ENCODE results near the gene ZNF521.

ZNF521 gene

DNA sequence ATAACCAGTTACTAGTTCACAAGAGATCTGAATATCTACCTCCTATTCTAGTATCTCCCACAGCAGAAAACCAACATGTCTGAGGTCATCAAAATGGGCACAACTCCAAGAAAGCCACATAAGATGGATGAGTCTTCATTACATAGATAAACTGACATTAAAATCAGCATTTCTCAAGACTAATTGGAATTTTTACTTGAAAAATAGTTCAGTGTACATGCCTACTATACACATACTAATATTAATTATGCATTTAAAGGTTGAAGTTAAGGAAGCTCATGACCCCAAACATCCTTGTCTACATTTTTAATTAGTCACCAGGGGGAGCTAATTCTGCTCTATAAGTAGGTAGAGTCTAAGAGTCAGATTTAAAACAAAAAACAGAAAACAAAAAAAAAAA is 41.9 kb downstream of the ZNF521 start:
- no peak overlapping the region for H3K4me3 ChIP-seq (ENCODE audit: low read length)
- DNase-seq (ENCODE audit: low read depth) = peak; percentile 29
- TF ChIP-seq, protein P1, sequence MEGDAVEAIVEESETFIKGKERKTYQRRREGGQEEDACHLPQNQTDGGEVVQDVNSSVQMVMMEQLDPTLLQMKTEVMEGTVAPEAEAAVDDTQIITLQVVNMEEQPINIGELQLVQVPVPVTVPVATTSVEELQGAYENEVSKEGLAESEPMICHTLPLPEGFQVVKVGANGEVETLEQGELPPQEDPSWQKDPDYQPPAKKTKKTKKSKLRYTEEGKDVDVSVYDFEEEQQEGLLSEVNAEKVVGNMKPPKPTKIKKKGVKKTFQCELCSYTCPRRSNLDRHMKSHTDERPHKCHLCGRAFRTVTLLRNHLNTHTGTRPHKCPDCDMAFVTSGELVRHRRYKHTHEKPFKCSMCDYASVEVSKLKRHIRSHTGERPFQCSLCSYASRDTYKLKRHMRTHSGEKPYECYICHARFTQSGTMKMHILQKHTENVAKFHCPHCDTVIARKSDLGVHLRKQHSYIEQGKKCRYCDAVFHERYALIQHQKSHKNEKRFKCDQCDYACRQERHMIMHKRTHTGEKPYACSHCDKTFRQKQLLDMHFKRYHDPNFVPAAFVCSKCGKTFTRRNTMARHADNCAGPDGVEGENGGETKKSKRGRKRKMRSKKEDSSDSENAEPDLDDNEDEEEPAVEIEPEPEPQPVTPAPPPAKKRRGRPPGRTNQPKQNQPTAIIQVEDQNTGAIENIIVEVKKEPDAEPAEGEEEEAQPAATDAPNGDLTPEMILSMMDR (IDR thresholded peaks at IDR 0.05; ENCODE audit: insufficient read depth, low read depth, low read length, missing control alignments) = no peak

DNA sequence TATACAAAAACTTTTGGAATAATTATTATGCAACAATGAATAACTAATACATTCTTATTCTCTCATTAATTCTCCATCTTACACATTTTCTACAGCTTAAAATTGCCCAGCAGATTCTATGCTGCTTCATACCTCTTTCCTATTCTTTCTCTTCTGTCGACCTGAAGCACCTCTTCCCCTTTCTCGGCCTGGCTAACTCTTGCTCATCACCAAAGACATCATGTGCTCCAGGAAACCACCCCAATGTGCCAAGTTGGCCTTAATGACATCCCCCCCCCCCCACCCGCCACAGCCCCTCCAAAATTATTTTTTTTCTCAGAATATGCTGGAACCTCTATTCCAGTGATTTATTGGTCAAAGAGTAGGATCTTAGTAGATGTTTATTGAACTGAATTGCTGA is 43.6 kb downstream of the ZNF521 start:
- DNase-seq (ENCODE audit: low read depth) = no peak
- H3K4me3 ChIP-seq (ENCODE audit: low read length) = no peak overlapping the region
- TF ChIP-seq, protein P1 (IDR thresholded peaks at IDR 0.05; ENCODE audit: insufficient read depth, low read depth, low read length, missing control alignments) = no peak

DNA sequence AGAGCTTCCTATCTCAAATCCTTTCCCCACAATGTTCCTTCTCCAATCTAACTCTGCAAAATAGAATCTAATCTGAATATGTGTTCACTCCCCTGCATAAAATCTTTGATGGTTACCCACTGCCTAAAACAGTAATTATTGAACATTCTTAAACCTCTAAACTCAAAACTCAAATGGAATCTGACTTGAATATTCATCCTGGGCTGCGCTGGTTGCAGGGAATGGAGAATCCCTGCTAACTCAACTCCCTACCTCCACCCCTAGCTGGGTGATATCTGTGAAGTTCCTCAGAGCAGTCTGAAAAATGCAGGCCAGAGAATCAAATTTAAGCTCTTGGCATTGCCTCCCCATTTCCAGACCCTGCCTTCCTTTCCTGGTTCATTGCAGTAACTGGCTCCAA is 44.8 kb downstream of the ZNF521 start:
- H3K4me3 ChIP-seq (ENCODE audit: low read length) = no peak overlapping the region
- TF ChIP-seq, protein P1 (IDR thresholded peaks at IDR 0.05; ENCODE audit: insufficient read depth, low read depth, low read length, missing control alignments) = no peak
- DNase-seq (ENCODE audit: low read depth) = no peak

DNA sequence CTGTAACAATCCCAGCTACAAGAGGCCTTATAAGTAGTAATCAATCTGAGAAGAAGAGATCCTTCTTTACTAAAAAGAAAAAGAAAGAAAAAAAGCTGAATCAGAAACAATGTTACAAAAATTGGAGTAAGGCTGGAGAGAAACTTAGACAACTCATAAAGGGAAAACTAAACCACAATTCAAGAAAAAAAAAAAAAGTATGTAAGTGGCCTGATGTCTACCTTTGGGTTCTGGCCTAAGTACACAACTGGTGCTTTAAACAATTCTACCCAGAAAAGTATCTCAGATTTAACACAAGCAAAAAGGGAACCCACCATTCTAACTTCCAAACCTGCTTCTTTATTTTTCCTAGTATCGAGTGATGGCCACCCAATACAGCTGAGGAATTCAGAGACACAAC is 45.3 kb downstream of the ZNF521 start:
- H3K4me3 ChIP-seq (ENCODE audit: low read length) = no peak overlapping the region
- TF ChIP-seq, protein P1 (IDR thresholded peaks at IDR 0.05; ENCODE audit: insufficient read depth, low read depth, low read length, missing control alignments) = no peak
- no peak for DNase-seq (ENCODE audit: low read depth)

DNA sequence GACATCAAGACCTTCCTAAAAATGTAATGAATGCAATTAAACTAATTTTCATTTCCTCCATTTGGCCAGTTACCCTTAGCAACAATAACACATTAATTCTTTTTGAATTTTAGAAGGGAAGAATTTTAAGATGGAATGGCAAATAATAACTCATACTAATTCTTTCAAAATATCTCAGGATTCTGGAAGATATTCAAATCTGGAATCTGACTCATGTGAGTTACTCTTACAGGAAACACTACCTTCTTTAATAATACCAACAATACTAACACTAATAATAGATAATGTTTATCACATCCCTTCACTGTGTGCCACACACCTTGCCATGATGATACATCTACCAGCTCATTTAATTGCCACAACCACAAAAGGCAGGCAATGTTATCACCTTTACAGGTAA is 46.4 kb downstream of the ZNF521 start:
- no peak overlapping the region for H3K4me3 ChIP-seq (ENCODE audit: low read length)
- TF ChIP-seq, protein P1 (IDR thresholded peaks at IDR 0.05; ENCODE audit: insufficient read depth, low read depth, low read length, missing control alignments) = no peak
- DNase-seq (ENCODE audit: low read depth) = no peak

DNA sequence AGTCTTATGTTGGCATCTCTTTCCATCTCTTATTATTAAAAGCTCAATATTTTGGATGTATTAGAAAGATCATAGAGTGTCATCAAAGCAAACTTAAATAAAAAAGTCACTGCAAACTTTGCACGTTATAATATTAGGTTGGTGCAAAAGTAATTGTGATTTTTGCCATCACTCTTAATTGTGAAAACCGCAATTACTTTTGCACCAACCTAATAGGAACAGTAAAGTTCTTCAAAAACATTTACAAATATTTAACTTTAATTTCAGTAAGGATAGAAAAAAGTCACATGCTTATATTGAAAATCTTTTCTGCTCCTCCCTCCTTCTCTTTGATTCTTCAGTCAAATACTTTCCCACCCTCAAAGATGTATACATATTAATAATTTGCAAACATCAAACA is 51.5 kb downstream of the ZNF521 start:
- no peak overlapping the region for H3K4me3 ChIP-seq (ENCODE audit: low read length)
- TF ChIP-seq, protein P1 (IDR thresholded peaks at IDR 0.05; ENCODE audit: insufficient read depth, low read depth, low read length, missing control alignments) = no peak
- no peak for DNase-seq (ENCODE audit: low read depth)

DNA sequence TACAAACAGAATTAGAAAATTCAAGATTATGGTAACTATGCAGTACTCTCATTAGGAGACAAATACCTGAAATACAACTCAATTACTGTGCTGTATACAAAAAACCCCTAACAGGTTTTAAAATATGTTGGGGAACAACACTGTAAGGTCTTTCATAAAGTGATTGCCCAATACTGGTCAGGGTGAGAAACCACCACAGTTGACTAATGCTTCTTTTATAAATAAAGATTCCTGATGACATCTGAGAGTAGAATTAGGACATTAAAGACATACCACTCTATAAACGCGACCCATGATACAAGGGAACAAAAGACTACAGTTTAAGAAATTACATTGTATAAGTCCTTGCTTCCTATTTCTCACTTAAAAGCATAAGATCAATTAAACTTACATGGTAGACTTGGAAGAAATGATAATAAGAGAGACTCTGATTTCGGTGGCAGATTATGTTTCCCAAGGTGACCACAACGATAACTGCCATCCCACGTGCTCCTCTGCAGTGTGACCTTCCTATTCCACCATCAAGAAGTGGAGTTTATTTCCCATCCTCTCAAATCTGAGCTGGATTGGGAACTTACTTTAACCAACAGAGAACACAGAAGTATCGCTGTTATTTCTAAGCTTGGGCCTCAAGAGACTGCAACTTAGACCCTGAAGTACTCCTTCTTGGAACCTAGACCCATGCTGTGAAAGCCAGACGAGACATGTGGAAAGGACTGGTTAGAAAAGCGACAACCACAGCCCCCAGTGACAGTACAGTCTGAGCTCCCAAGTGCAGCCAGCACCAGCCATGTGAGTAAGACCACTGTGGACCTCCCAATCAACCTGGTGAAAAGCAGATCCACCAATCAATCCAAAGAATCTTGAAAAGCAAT is 52.3 kb downstream of the ZNF521 start:
- no peak overlapping the region for H3K4me3 ChIP-seq (ENCODE audit: low read length)
- TF ChIP-seq, protein P1 (IDR thresholded peaks at IDR 0.05; ENCODE audit: insufficient read depth, low read depth, low read length, missing control alignments) = no peak
- peak; percentile 18 for DNase-seq (ENCODE audit: low read depth)

All from epithelial cell of esophagus (primary cell).